Measurements from ENCODE around the gene TPCN2. TPM values are rescaled to one million over a fixed set of nuclear protein-coding genes. Genes with fewer than 3 reads are reported as not detected.
"Not testable (repeated sequence)": the region's sequence is repeated elsewhere in the genome, so short reads cannot be mapped to it uniquely, and the experiment has no call there.

TPCN2 gene
- total RNA-seq, 1 experiment from 2014 or later: 3.0 TPM

DNA sequence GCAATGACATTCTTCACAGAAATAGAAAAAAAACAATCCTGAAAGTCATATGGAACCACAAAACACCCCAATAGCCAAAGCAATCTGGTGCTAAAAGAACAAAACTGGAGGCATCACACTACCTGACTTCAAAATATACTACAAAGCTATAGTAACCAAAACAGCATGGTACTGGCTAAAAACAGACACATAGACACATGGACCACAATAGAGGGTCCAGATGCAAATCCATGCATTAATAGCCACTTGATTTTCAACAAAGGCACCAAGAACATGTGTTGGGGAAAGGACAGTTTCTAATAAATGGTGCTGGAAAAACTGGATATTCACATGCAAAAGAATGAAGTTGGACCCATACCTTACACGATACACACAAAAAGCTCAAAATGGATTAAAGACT, 79.2 kb downstream of the TPCN2 start:
- no peak for DNase-seq (ENCODE audit: low read depth)

DNA sequence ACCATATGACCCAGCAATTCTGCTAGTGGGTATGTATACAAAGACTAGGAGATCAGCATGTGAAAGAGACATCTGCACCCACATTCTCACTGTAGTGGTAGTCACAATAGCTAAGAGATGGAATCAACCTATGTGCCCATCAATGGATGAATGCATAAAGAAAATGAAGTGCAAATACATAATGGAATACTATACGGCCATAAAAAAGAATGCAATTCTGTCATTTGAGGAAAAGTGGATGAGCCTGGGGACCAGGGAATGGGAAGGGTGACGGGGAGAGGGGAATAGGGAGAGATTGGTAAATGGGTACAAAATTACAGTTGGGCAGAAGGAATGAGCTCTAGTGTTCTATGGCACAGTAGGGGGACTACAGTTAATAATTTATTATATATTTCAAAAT, 80.3 kb downstream of the TPCN2 start:
- DNase-seq (ENCODE audit: low read depth): no peak

DNA sequence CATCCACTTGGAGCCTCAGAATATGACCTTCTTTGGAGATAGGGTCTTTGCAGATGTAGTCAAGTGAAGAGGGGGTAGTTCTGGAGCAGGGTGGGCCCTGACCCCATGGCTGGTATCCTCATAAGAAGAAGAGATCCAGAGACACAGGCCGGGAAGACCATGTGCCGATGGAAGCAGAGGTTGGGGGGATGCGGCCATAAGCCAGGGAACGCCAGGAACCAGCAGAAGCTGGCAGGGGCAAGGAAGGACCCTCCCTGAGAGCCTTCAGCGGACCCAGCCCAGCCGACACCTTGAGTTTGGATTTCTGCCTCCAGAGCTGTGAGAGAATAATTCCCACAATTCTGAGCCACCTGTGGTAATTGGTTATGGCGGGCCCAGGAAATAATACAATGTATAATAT, 80.9 kb downstream of the TPCN2 start:
- no peak for DNase-seq (ENCODE audit: low read depth)

DNA sequence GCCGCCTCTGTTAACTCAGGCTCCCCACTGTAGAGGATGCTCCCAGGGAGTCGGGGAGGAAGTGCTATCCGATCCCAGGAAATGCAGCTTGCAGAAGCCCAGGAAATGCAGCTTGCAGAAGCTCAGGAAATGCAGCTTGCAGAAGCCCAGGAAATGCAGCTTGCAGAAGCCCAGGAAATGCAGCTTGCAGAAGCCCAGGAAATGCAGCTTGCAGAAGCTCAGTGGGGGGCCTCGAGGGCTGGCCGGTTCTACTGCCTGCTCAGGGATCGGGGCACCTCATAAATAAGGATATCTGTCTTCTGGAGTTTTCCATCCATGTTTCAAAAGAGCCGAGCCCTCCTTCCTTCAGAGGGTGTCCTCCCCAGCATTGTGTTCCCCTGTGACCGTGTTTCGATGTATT, 81.9 kb downstream of the TPCN2 start:
- no peak for DNase-seq (ENCODE audit: low read depth)

DNA sequence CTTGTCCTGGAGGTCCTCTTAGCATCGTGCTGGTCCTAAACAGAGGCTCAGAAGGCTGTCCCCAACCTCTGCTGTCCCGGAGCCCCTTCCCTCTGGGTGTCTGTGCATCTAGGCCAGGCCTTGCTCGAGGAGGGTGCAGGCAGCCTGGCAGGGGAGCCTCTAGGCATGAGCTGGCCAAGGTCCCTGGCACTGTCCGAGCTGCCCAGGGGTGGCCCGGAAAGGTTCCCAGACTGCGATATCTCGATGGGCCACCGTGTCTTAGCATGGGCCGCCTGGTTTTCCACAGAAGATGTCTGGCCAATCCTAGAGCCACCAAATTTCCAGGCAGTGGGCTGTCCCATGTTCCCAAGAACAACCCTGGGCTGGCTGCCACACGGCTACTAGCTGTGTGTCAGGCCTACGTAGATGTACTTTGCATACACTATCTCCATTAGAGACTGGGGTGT, 82.4 kb downstream of the TPCN2 start:
- no peak for DNase-seq (ENCODE audit: low read depth)

DNA sequence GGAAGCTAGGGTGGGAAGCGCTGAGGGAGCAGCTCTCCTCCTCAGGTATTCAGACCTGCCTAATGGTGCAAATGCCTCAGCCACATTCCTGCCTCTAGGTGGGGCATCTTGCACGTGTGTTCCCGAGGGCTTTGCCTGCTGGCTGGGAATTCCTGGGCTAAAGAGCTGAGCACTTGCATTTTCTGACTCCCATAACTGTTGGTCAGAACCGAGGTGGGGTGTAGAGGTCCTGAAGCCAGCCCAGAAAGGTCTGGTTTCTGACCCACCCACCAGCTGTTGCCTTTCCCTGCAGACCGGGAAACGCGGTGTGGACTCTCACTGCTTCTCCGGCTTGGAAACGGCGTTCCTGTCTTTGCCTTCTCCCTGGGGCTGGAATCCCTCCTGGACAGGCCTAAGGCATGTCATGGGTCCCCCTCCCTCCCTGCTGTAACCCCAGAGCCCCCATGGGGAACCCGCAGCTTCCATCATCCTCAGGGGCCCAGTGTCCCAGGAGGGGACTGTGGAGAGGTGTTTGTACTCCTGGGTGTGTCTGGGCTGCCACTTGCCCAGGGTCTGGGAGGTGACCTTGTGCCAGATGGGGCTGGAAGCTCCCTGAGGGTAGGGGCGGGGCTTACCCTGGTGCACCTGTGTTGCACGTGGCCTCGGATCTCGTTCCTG, 83.0 kb downstream of the TPCN2 start:
- DNase-seq (ENCODE audit: low read depth): peak; percentile 76

DNA sequence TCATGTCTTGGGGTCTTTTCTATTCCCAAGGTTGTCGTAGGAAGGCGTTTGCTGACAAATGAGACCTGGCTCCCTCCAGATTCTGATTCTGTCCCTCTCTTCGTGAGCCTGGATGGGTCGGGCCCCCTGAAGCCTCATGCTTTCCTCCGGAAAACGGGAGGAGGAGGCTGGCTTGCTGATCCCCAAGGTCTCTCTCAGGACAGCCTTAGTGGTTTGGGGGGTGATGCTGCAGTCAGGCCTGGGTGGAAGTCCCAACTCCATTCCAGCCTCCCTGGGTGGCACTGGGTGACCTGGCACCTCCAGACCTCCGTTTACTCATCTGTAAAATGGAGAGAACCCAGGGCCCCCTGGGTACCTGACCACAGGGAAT, 83.6 kb downstream of the TPCN2 start:
- DNase-seq (ENCODE audit: low read depth): no peak

DNA sequence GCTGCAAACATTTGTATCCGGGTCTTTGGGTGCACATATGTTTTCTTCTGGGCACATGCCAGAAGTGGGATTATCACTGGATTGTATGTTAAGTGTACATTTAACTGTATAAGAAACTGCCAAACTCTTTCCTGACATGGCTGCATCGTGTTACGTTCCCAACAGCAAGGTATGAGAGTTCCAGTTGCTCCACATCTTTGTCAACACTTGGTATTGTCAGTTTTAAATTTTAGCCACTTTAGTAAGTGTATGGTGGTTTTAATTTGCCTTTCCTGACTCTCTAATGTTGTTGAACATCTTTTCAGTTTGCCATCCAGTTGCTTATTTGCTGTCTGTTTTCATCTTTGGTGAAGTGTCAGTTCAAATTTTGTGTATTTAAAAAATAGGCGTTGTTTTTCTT, 84.5 kb downstream of the TPCN2 start:
- DNase-seq (ENCODE audit: low read depth): no peak

DNA sequence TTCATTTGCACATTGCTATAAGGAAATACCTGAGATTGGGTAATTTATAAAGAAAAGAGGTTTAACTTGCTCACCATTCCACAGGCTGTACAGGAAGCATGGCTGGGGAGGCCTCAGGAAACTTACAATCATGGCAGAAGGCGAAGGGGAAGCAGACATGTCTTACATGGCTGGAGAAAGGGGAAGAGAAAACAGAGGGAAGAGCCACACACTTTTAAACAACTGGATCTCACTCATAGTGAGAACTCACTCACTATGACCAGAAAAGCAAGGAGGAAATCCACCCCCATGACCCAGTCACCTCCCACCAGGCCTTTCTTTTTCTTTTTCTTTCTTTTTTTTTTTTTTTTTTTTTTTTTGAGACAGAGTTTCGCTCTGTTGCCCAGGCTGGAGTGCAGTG, 85.5 kb downstream of the TPCN2 start:
- not testable (repeated sequence) for DNase-seq (ENCODE audit: low read depth)

DNA sequence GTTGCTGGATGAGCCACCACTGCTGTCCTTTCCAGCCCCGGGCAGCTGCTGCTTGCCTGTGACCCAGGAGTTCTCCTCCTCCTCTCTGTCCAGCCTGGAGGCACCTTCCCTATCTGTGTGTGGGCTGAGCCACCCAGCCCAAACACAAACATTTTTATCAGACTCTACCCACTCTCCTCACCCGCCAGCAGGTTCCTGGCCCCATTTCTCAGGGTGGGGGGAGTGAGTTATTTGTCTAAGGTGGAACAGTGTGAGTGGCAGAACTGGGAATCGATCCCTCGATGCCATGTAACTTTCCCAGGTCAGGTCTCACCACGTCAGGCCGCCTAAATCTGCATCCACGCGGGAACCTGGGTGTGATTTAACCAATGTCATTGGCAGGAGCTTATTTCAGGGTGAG, 86.2 kb downstream of the TPCN2 start:
- no peak for DNase-seq (ENCODE audit: low read depth)

DNA sequence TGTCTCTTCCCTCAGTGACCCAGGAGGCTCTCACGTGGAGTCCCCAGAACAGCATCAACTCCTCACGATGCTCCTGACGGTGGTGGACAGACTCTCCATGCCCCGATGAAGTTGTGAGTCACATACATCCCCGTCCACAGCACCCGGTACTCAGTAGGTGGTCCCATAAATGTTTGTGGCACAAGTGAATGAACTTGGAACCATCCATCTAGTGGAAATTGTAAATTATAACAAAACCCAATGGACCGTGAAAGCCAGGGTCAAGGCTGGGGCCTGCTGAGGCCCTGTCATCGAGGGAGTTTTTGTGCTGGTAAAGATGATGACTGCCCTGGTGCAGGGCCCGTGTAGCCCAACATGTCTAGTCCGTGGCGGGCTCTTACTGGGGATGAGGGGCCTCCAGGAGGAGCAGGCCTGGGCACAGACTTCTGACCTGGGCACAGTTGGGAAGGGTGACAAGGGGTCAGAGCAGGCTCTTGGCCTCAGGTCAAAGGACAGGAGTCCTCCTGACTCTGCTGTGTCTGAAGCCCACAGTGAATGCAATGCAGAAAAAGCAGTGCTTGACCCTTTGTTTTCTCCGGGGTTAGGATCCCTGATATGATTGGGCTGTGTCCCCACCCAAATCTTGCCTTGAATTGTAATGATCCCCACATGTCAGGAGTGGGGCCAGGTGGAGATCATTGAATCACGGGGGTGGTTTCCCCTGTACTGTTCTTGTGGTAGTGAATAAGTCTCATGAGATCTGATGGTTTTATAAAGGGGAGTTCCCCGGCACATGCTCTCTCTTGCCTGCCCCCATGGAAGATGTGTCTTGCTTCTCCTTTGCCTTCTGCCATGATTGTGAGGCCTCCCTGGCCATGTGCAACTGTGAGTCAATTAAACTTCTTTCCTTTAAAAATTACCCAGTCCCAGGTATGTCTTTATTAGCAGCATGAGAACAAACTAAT, 87.0 kb downstream of the TPCN2 start:
- DNase-seq (ENCODE audit: low read depth): peak; percentile 41

DNA sequence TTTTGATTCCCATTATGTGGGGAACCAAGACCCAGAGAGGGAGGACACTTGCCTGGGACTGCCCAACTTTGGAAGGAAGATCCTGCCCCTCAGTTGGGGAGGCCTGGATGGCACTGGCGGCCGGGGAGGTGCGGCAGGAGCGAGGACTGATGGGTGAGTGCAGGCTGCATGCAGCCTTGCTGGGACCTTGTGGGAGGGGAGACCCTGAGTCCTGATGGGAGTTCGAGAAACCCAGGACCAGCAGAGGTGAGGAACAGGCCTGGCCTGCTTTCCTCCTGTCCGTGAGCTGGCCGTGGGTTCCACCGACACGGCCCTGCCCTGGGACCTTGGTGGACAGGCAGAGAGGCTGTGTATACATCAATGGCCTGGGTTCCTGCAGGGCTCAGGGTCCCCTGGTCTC, 87.7 kb downstream of the TPCN2 start:
- no peak for DNase-seq (ENCODE audit: low read depth)

DNA sequence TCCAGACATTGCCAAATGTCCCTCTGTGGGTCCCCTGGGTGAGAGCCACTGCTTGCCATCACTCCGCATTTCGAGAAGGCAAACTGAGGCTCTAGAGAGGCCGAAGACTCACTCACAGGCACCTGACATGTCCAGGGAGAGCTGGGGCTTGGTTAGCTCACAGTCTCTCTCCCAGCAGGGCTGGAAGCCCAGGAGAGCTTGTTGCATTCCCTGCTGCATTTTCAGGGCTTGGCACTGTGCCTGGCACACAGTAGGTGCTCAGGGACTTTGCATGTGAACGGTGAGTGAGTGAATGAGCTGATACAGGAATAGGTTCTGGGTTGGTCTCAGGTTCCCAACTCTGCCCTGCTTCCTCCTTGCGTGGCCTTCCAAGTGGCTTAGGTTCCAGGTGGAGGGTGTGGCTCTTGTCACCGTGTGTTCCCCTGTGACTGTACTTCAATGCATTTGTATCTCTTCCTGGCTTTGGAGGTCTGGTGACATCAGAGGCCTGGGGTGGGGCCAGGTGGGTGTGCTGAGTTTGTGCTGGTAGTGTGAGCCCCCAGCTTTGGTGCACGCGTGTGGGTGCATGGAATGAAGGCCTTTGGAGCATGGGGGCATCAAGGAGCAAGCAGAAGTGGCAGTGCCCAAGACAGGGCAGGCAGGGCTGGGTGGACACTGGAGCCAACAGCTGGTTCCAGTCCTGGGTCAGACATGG, 88.6 kb downstream of the TPCN2 start:
- no peak for DNase-seq (ENCODE audit: low read depth)

DNA sequence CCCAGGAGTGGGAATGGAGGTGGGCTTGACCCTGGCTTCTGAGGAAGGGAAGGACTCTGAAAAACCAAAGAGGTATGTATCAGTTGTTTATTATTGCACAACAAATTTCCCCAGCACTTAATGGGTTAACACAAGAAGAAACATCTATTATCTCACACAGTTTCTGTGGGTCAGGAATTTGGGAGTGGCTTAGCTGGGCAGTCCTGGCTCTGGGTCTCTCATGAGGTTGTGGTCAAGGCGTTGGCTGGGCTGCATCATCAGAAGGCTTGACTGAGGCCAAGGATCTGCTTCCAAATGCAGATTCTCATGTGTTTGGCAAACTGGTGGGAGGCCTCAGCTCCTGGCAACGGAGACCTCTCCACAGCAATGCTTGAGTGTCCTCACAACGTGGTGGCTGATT, 89.5 kb downstream of the TPCN2 start:
- DNase-seq (ENCODE audit: low read depth): peak; percentile 62

DNA sequence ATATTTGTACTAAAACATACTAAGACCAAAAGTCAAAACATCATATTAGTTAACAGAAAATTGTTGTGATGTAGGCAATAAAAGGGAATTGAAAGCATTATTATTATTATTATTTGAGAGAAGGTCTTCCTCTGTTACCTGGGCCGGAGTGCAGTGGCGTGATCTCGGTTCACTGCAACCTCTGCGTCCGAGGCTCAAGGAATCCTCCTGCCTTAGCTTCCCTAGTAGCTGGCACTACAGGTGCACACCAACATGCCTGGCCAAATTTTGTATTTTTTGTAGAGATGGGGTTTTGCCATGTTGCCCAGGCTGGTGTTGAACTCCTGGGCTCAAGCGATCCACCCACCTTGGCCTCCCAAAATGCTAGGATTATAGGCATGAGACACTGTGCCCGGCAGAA, 91.4 kb downstream of the TPCN2 start:
- not testable (repeated sequence) for DNase-seq (ENCODE audit: low read depth)

DNA sequence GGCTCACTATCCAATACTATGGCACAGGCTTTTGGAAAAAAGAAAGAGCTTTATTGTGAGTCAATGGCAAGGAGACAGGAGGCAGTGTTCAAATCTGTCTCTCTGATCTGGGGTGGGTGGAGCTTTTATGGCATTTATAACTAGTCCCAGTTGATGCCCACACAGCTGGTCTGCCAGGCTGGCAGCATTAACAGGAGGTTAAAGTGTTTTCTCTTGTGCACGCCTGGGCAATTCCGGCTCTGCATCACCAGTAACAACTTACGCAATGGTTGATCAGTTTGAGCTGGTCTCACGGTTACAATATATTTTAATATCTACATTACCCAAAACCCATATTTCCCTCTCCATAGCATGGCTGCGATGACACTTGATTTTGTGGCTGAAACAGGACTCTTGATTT, 91.9 kb downstream of the TPCN2 start:
- DNase-seq (ENCODE audit: low read depth): no peak

DNA sequence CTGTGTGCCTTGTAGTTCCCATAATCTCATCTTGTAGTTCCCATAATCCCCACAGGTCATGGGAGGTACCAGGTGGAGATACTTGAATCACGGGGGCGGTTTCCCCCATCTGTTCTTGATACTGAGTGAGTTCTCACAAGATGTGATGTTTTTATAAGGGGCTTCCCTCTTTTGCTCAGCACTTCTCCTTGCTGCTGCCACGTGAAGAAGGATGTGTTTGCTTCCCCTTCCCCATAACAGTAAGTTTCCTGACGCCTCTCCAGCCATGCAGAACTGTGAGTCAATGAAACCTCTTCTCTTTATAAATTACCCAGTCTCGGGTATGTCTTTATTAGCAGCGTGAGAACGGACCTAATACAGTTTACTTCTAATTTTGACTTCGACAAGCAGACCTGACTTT, 93.0 kb downstream of the TPCN2 start:
- no peak for DNase-seq (ENCODE audit: low read depth)

DNA sequence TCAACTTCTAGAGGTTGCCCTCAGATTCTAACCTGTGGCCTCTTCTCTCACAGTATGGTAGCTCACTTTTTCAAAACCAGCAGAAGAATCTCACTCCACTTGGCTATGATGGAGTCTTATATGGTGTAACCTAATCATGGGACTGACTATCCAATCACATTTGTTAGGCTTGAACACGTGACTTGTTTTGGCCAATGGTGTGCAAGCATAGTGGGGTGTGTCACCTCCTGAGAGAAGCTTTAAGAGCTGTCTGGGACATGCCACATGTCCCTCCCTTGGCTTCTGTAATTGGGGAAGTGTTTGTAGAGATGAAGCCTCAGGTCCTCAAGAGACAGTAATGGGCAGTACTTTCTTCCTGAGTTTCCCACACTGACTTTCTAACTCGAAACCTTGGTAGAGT, 94.2 kb downstream of the TPCN2 start:
- DNase-seq (ENCODE audit: low read depth): no peak

DNA sequence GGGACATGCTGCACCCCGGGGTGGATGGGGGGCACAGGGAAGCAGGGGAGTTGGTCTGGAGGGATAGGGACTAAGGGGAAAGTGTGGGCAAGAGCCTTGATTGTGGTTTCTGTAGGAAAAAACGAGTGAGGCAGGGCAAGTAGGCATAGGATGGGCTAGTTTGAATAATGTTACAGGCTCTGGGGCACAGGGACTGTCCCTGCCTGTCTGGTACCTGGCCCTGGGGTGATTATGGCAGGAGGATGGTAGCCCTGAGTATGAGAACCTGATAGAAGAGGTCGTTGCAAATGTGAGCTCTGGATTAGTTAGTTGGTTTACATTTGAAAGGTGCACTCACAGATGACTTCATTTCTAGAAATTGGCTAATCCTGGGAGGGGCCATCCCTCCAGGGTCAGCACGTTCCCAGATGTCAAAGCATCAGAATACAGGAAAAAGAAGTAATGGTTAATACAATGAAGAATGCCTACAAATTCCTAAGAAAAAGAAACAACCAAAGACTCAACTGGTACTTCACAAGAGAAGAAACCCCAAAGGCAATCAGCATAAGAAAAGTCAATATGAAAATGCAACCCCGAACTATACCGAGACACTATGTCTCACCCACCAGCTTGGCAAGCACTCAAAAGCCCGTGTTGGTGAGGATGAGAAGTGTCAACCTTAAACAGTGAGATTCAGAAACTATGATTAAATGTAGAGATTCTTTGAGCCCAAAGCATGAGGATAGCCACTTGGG, 95.8 kb downstream of the TPCN2 start:
- no peak for DNase-seq (ENCODE audit: low read depth)

DNA sequence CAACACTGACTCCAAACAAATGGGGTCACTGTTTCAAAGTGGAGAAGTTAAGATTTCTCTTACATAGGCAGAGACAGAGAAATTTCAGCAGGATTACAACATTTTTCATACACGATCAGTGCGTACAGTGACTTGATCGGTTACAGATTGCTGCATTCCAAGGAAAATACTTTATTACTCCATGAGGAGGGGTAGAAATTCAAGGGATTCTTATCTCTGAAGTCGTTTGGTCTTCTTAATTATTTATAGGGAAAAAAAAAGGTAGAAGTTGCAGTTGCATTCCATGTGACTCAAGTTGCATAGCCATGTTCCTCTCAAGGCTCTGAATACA, 96.3 kb downstream of the TPCN2 start:
- no peak for DNase-seq (ENCODE audit: low read depth)

DNA sequence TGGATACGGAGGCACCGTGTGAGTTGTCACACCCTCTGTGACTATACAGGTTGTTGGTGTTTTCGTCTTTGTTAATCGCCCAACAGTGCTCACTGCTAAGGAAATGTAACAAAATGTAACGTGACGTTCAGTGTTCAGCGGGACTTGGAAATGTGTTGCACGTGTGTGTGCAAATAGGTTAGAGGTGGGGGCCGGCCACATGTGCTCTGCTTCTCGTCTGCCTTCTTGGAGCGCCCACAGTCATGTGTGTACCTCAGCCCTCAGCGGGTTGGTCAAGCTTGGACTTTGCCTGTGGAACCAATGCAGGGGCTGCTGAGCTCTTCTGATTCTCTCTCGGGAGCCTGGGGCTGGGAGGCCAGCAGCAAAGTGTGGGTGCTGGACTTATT, 99.6 kb downstream of the TPCN2 start:
- no peak for DNase-seq (ENCODE audit: low read depth)

DNA sequence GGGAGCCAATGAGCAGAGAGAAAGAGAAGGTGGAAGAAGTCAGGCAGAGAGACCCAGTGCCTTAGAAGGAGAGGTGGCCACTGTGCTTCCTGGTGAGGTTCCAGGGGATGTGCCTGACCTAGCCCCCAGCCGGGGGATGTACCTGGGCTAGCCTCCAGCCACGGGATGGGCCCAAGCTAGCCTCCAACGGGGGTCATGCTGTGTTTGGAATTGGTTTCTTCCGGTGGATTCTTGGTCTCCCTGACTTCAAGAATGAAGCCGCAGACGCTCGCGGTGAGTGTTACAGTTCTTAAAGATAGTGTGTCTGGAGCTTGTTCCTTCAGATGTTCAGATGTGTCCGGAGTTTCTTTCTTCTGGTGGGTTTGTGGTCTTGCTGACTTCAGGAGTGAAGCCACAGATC, 100.1 kb downstream of the TPCN2 start:
- DNase-seq (ENCODE audit: low read depth): no peak
